Keratinocyte (primary cell): Measurements from ENCODE around the gene PPP4R2. TPM values are rescaled to one million over a fixed set of nuclear protein-coding genes. Genes with fewer than 3 reads are reported as not detected.

Experiments used
- DNase-seq: peaks from one replicate; pipeline ENCODE4 v3.0.0-alpha.2; 2011; ENCODE audit warnings: low read depth, missing footprints, low spot score
- FAIRE-seq: peaks from 2 replicates; lab custom pipeline; 2011; peaks lifted over from hg19 to GRCh38; lab: Jason Lieb, UNC
- H2AFZ ChIP-seq: 2 replicates; pipeline ENCODE4 v1.6.0; 2012; ENCODE audit warnings: low read length, control low read depth, inconsistent platforms; ENCODE audit not compliant: control insufficient read depth
- H3K27ac ChIP-seq: 2 replicates; pipeline ENCODE4 v1.5.1; 2011; ENCODE audit warnings: low read length; ENCODE audit not compliant: control insufficient read depth, insufficient read depth
- H3K27me3 ChIP-seq: 3 replicates; pipeline ENCODE4 v1.6.0; 2011; ENCODE audit warnings: low read length; ENCODE audit not compliant: control insufficient read depth, insufficient read depth; ENCODE audit errors: extremely low read depth
- H3K36me3 ChIP-seq, 2 experiments: 2 replicates in 1 of 2; 3 replicates in 1 of 2; pipeline ENCODE4 v1.5.1; 2011; ENCODE audit warnings: low read length in 2 of 2, mild to moderate bottlenecking in 1 of 2; ENCODE audit not compliant: control insufficient read depth in 2 of 2, insufficient read depth in 2 of 2; ENCODE audit errors: extremely low read depth in 1 of 2
- H3K4me1 ChIP-seq: 3 replicates; pipeline ENCODE4 v1.5.1; 2011; ENCODE audit warnings: low read length; ENCODE audit not compliant: control insufficient read depth, insufficient read depth; ENCODE audit errors: extremely low read depth
- H3K4me2 ChIP-seq: 3 replicates; pipeline ENCODE4 v1.6.0; 2011; ENCODE audit warnings: low read depth, low read length; ENCODE audit not compliant: control insufficient read depth, insufficient read depth; ENCODE audit errors: extremely low read depth
- H3K4me3 ChIP-seq, 3 experiments: fragments of 200-600 bp in 1 of 3; sonication (generic) in 1 of 3; 2 replicates in 2 of 3; 3 replicates in 1 of 3; pipeline ENCODE4 v1.5.1; 2011 to 2016; ENCODE audit warnings: low read length in 3 of 3, mild to moderate bottlenecking in 3 of 3, control low read depth in 2 of 3, inconsistent platforms in 1 of 3, low read depth in 1 of 3, mixed read lengths in 1 of 3, mixed run types in 1 of 3, moderate library complexity in 1 of 3; ENCODE audit not compliant: control insufficient read depth in 2 of 3, insufficient read depth in 2 of 3; ENCODE audit errors: extremely low read depth in 1 of 3
- H3K79me2 ChIP-seq: 2 replicates; pipeline ENCODE4 v1.6.0; 2012; ENCODE audit warnings: low read length; ENCODE audit not compliant: control insufficient read depth, insufficient read depth
- H3K9ac ChIP-seq: 3 replicates; pipeline ENCODE4 v1.6.0; 2011; ENCODE audit warnings: low read length; ENCODE audit not compliant: control insufficient read depth, insufficient read depth; ENCODE audit errors: extremely low read depth
- H3K9me1 ChIP-seq: 3 replicates; pipeline ENCODE4 v1.6.0; 2011; ENCODE audit warnings: low read length; ENCODE audit not compliant: control insufficient read depth, insufficient read depth; ENCODE audit errors: extremely low read depth
- H3K9me3 ChIP-seq: 2 replicates; pipeline ENCODE4 v1.5.1; 2012; ENCODE audit warnings: low read depth, low read length; ENCODE audit not compliant: control insufficient read depth
- H4K20me1 ChIP-seq: 3 replicates; pipeline ENCODE4 v1.6.0; 2011; ENCODE audit warnings: low read length; ENCODE audit not compliant: control insufficient read depth, insufficient read depth; ENCODE audit errors: extremely low read depth
- EZH2 ChIP-seq: IDR thresholded peaks from one replicate; pipeline ENCODE4 v1.6.1; 2012; ENCODE audit warnings: inconsistent platforms, mild to moderate bottlenecking, low read length, moderate library complexity
- dilution Hi-C: fragments of 300-500 bp; cut with MboI; formaldehyde crosslinking; loops from one replicate; pipeline ENCODE4 v1.7.0; 2020; ENCODE audit warnings: low sequenced_read_pairs; ENCODE audit not compliant: extremely low pct_ligation_motif_present
- polyA plus RNA-seq, 5 experiments: library from polyadenylated mRNA; depleted of rRNA in 3 of 5; stranded (reverse) in 3 of 5; stranded (forward) in 1 of 5; unstranded in 1 of 5; fragments of >200 nt; gene quantifications; 1 replicate in 1 of 5; 2 replicates in 3 of 5; 3 replicates in 1 of 5; pipeline versions ENCODE4 v1.2.1 to v1.2.3, GENCODE V29; 2011 to 2012; ENCODE audit warnings: missing spikeins in 2 of 5, low read depth in 1 of 5, low replicate concordance in 1 of 5
- TF ChIP-seq, protein P1 (sequence below), 3 experiments: IDR thresholded peaks in 1 of 3; conservative IDR thresholded peaks in 1 of 3; optimal IDR thresholded peaks in 1 of 3; 2 replicates in 2 of 3; 3 replicates in 1 of 3; pipeline versions ENCODE3 to v1.5.1; 2011; ENCODE audit warnings: low read length in 3 of 3, mild to moderate bottlenecking in 3 of 3, moderate library complexity in 2 of 3, control low read depth in 1 of 3, inconsistent platforms in 1 of 3; ENCODE audit not compliant: insufficient read depth in 2 of 3; ENCODE audit errors: extremely low read depth in 1 of 3

Gene PPP4R2
- polyA plus RNA-seq, 1 donor (not counting 4 experiments of a cell fraction or from before 2014, with no cell fraction given): 46.6 TPM

DNA sequence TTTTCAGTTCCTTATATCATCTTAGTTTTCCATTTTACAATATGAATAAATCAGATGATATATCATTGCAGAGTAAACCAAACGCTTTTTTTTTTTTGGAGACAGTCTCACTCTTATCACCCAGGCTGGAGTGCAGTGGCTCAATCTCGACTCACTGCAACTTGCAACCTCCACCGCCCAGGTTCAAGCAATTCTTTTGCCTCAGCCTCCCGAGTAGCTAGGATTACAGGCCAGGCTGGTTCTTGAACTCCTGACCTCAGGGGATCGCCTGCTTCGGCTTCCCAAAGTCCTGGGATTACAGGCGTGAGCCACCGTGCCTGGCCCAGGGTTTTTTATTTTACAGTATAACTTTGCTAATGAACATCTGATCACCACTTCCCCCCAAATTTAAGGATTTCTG, 59.0 kb downstream of the PPP4R2 start:
- Histone ChIP-seq H3K4me1 (peaks cover 5% of the 10 kb centered on the region), H3K27ac (peak overlapping the region; percentile 33), H3K79me2 (peaks cover 42% of the 10 kb centered on the region), H3K9me1 (no peaks in the 10 kb centered on the region), H2AFZ (no peak overlapping the region), H3K9me3 (no peaks in the 10 kb centered on the region), H3K9ac (no peak overlapping the region), H3K27me3 (no peaks in the 10 kb centered on the region), H3K4me3 (no peak overlapping the region), H3K4me2 (no peak overlapping the region), H3K36me3 (peaks cover 3% of the 10 kb centered on the region in 2 experiments), H4K20me1 (no peaks in the 10 kb centered on the region)
- dilution Hi-C loops: no loop called here
- DNase-seq (no peak), FAIRE-seq (no peak)
- TF ChIP-seq EZH2: no peak

DNA sequence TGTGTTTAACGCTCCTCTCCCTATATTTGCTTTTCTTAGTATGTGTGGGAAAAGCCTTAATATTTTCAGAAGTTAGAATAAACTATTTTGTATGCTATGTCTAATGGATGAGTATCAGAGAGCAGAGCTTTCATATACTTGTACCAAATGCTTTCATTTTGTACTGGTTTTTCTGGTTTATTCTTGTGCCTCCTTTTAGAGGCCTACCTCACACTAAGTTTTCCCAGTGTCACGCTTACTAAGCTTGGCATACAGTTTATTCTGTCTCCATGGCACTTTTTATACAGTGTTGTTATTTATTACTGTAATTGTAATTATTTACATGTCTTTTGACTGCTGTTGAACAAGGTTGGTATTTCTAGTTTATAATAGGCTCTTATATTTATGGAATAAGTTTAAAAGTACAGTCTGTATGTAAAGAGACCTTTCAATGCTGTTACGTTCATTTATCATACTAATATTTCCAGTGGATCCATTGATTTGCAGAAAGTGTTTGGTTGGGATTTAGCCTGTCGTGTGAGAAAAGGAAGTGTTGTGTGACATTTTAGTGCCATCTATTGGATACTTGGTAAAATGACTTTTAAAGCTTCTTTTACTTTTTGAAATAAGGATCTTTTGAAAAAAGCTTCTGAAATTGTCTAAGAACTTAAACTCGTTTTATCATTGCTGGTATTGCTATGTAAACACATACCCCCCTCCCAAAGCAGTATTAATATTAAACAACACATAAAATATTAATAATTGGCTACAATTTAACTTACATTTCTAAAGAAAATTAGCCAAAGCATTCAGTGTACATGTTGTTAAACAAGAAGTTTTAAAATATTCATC, 59.6 kb downstream of the PPP4R2 start:
- no peak for TF ChIP-seq EZH2
- TF ChIP-seq, protein P1, sequence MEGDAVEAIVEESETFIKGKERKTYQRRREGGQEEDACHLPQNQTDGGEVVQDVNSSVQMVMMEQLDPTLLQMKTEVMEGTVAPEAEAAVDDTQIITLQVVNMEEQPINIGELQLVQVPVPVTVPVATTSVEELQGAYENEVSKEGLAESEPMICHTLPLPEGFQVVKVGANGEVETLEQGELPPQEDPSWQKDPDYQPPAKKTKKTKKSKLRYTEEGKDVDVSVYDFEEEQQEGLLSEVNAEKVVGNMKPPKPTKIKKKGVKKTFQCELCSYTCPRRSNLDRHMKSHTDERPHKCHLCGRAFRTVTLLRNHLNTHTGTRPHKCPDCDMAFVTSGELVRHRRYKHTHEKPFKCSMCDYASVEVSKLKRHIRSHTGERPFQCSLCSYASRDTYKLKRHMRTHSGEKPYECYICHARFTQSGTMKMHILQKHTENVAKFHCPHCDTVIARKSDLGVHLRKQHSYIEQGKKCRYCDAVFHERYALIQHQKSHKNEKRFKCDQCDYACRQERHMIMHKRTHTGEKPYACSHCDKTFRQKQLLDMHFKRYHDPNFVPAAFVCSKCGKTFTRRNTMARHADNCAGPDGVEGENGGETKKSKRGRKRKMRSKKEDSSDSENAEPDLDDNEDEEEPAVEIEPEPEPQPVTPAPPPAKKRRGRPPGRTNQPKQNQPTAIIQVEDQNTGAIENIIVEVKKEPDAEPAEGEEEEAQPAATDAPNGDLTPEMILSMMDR (optimal IDR thresholded peaks at IDR 0.05 in 1 of 3, IDR thresholded peaks at IDR 0.05 in 1 of 3, conservative IDR thresholded peaks at IDR 0.05 in 1 of 3; ENCODE audit: extremely low read depth in 1 of 3, insufficient read depth in 2 of 3, low read length in 3 of 3): peak in 1 of 3 experiments; percentile 36
- Histone ChIP-seq H3K27me3 (no peaks in the 10 kb centered on the region), H4K20me1 (no peaks in the 10 kb centered on the region), H3K9ac (no peak overlapping the region), H3K79me2 (peaks cover 36% of the 10 kb centered on the region), H3K4me2 (no peak overlapping the region), H2AFZ (no peak overlapping the region), H3K27ac (peak overlapping the region; percentile 33), H3K4me1 (peaks cover 5% of the 10 kb centered on the region), H3K9me3 (no peaks in the 10 kb centered on the region), H3K9me1 (no peaks in the 10 kb centered on the region), H3K4me3 (no peak overlapping the region), H3K36me3 (peaks cover 0 to 3% of the 10 kb centered on the region in 2 experiments)
- dilution Hi-C loops: no loop called here
- FAIRE-seq (no peak), DNase-seq (no peak)
